HG03139 (cell line): ENCODE measurements around the gene ZBBX.
A peak's percentile ranks its signal among the peaks of the same experiment; 100 is the strongest.
"Not testable (repeated sequence)": the region's sequence is repeated elsewhere in the genome, so short reads cannot be mapped to it uniquely, and the experiment has no call there.

Experiments
- ATAC-seq: cut with Tn5 transposase; IDR thresholded peaks from one replicate; pipeline ENCODE4 v1.9.1; 2021; ENCODE audit not compliant: unreplicated experiment

The ZBBX gene, protein sequence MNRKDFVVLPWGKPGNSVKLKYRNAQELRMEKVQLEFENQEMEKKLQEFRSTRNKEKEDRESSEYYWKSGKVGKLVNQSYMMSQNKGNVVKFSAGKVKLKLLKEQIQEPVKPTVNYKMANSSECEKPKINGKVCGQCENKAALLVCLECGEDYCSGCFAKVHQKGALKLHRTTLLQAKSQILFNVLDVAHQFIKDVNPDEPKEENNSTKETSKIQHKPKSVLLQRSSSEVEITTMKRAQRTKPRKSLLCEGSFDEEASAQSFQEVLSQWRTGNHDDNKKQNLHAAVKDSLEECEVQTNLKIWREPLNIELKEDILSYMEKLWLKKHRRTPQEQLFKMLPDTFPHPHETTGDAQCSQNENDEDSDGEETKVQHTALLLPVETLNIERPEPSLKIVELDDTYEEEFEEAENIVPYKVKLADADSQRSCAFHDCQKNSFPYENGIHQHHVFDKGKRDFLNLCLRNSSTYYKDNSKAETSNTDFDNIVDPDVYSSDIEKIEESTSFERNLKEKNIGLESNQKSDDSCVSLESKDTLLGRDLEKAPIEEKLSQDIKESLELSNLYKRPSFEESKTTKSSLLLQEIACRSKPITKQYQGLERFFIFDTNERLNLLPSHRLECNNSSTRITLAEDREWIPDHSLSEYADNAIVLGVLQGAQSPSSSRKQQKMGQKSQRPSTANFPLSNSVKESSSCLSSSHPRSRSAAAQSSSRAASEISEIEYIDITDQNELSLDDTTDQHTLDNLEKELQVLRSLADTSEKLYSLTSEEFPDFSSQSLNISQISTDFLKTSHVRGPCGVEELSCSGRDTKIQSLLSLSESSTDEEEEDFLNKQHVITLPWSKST

GRCh38 chr3:167380004-167380689, at the start of gene ZBBX:
Gene ZBBX, minus strand, starts transcription at chr3:167380297. Its CDS starts 7,396 bp downstream, at chr3:167372901.
- peak; percentile 100 for ATAC-seq

GRCh38 chr3:167426962-167427361, 46.9 kb upstream of the ZBBX start:
- ATAC-seq: not testable (repeated sequence)

- ATAC-seq: not testable (repeated sequence)
Observed at GRCh38 chr3:167422396-167422795, 42.3 kb upstream of the ZBBX start.

GRCh38 chr3:167409611-167410010, 29.5 kb upstream of the ZBBX start:
- no peak for ATAC-seq

DNA sequence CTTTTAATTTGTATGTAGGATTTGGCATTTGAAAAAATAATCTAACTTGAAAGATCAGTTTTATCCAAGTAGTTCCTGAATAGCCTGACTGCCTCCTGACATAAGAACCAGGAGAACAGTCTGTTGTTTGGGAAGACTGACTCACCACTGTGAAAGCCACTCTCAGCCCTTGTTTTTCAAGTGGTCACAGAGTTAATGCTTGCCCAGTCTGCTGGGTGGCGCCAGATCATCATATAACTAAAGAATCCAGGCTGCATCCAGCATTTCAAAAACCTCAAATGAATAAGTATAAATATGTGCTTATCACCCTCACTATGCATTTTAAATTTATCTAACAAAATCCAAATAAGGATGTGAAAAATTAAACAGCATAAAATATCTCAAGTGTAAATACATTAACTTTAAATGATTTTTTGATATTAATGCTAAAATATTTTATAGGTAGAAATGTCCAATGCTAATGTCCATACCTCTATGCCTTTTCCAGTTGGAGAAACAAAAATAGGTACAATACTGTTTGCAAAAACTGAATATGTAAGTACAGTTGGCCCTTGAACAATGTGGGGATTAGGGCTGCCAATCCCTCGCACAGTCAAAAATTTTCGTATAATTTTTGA, 26.9 kb upstream of the ZBBX start:
- no peak for ATAC-seq

GRCh38 chr3:167397826-167398225, 17.7 kb upstream of the ZBBX start:
- no peak for ATAC-seq

DNA sequence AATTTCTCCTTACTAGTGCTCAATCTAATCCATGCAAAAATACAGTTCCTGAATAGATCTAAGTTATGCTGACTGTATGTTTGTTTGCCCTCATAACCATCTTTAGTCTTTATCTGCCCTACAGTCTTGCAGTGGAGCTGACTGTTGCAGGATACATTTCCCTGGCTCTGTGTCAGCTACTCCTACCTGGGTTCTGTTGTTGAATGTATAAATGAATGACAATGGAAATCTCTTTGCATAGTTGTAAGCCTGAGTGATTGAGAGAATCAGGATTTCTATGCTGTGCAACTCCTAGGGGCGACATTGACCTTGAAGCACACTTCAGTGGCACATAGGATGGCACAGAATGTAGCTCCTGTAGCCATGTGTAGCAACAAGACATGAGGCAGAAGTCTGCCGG, 16.0 kb upstream of the ZBBX start:
- ATAC-seq: no peak

- no peak for ATAC-seq
Observed at GRCh38 chr3:167394003-167394402, 13.9 kb upstream of the ZBBX start.

GRCh38 chr3:167382155-167382554, 2.1 kb upstream of the ZBBX start:
- ATAC-seq: no peak

DNA sequence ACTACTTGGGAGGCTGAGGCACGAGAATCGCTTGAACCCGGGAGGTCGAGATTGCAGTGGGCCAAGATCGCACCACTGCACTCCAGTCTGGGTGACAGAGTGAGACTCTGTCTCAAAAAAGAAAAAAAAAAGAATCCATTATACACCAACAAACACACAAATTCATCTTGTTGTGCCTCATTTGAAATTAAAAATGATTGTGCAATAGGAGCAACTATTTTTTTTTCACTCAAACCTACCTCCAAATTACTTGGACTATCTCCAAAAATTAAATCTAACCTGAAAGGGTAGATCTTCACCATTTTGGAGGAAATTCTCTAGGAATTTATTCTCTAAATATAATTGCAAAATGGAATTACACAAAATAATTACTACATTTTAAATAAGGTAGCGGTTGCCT, 4.6 kb downstream of the ZBBX start:
- ATAC-seq: no peak

- ATAC-seq: no peak
Observed at GRCh38 chr3:167372138-167372537, 8.0 kb downstream of the ZBBX start.

- ATAC-seq: no peak
Observed at GRCh38 chr3:167361948-167362347, 18.1 kb downstream of the ZBBX start.

DNA sequence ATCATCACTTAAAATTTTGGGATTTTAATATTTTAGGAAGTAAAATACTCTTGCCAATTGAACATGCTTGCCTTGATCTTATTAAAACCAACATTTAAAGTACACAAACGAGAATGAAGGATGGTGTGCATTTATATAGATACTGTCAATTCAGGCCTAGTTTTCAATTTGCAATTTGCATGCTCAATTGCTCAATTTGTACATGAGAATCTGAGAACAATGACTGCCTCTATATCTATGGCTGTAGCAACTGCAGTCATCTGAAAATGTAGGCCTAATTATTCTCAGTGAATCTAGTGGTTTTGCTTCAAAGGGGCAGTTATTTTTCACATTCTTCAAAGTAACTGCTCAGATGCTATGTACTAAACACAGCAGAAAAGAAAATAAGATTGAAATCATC, 18.8 kb downstream of the ZBBX start:
- no peak for ATAC-seq

- no peak for ATAC-seq
Observed at GRCh38 chr3:167355446-167355845, 24.7 kb downstream of the ZBBX start.

GRCh38 chr3:167354751-167355150, 25.3 kb downstream of the ZBBX start:
- ATAC-seq: no peak

GRCh38 chr3:167350245-167350862, 29.7 kb downstream of the ZBBX start:
- no peak for ATAC-seq

DNA sequence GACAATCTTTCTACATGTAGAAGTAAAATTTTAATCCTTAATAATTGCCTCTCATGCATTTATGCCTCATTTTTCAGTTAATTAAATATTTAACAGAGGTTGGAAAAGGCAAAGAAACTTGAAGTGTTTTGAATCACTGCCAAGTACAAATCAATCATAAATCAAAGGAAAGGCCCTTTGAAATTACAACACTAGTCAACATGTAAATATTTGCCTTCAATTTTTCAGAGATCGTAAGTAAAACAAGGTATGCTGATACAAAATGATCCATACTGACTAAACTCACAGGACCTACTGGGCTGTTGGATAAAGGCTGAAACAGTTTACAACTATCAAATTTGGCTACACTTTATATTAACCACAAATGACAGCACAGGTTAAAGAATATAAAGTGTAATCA, 33.9 kb downstream of the ZBBX start:
- no peak for ATAC-seq

- no peak for ATAC-seq
Observed at GRCh38 chr3:167330993-167331785, 48.9 kb downstream of the ZBBX start.

- ATAC-seq: no peak
Observed at GRCh38 chr3:167323572-167323971, 56.5 kb downstream of the ZBBX start.
